ENCODE measurements around the gene FSD1.
"Not testable (repeated sequence)": the region's sequence is repeated elsewhere in the genome, so short reads cannot be mapped to it uniquely, and the experiment has no call there.

FSD1 gene

GRCh38 chr19:4313847-4314490, 9.6 kb downstream of the FSD1 start:
- in situ Hi-C loops (cut with MboI; ENCODE audit: low sequenced_read_pairs), result no loop called here

- in situ Hi-C loops (cut with MboI; ENCODE audit: low sequenced_read_pairs), result no loop called here
Observed at GRCh38 chr19:4316956-4317355, 12.6 kb downstream of the FSD1 start.

- in situ Hi-C loops (cut with MboI; ENCODE audit: low sequenced_read_pairs), result no loop called here
Observed at GRCh38 chr19:4318460-4318859, 14.1 kb downstream of the FSD1 start.

- in situ Hi-C loops (cut with MboI; ENCODE audit: low sequenced_read_pairs), result no loop called here
Observed at GRCh38 chr19:4319067-4319718, 14.8 kb downstream of the FSD1 start.

- in situ Hi-C loops (cut with MboI; ENCODE audit: low sequenced_read_pairs), result no loop called here
Observed at GRCh38 chr19:4320419-4320818, 16.0 kb downstream of the FSD1 start.

- in situ Hi-C loops (cut with MboI; ENCODE audit: low sequenced_read_pairs), result no loop called here
Observed at GRCh38 chr19:4322942-4323665, 18.7 kb downstream of the FSD1 start.

- in situ Hi-C loops (cut with MboI; ENCODE audit: low sequenced_read_pairs), result no loop called here
Observed at GRCh38 chr19:4323692-4324091, 19.3 kb downstream of the FSD1 start.

- in situ Hi-C loops (cut with MboI; ENCODE audit: low sequenced_read_pairs), result no loop called here
Observed at GRCh38 chr19:4324228-4324627, 19.8 kb downstream of the FSD1 start.

GRCh38 chr19:4326215-4326836, 21.9 kb downstream of the FSD1 start:
- in situ Hi-C loops (cut with MboI; ENCODE audit: low sequenced_read_pairs), result no loop called here

GRCh38 chr19:4326837-4327251, 22.4 kb downstream of the FSD1 start:
- in situ Hi-C loops (cut with MboI; ENCODE audit: low sequenced_read_pairs), result no loop called here

- in situ Hi-C loops (cut with MboI; ENCODE audit: low sequenced_read_pairs), result no loop called here
Observed at GRCh38 chr19:4327252-4327876, 23.0 kb downstream of the FSD1 start.

GRCh38 chr19:4327877-4328242, 23.5 kb downstream of the FSD1 start:
- in situ Hi-C loops (cut with MboI; ENCODE audit: low sequenced_read_pairs), result no loop called here

- in situ Hi-C loops (cut with MboI; ENCODE audit: low sequenced_read_pairs), result no loop called here
Observed at GRCh38 chr19:4328243-4328990, 24.0 kb downstream of the FSD1 start.

GRCh38 chr19:4328991-4329681, 24.7 kb downstream of the FSD1 start:
- in situ Hi-C loops (cut with MboI; ENCODE audit: low sequenced_read_pairs), result not testable (repeated sequence)

- in situ Hi-C loops (cut with MboI; ENCODE audit: low sequenced_read_pairs), result no loop called here
Observed at GRCh38 chr19:4329858-4330257, 25.5 kb downstream of the FSD1 start.

GRCh38 chr19:4334929-4335570, 30.7 kb downstream of the FSD1 start:
- in situ Hi-C loops (cut with MboI; ENCODE audit: low sequenced_read_pairs), result no loop called here

GRCh38 chr19:4337906-4338440, 33.6 kb downstream of the FSD1 start:
- in situ Hi-C loops (cut with MboI; ENCODE audit: low sequenced_read_pairs), result no loop called here

GRCh38 chr19:4338441-4339355, 34.3 kb downstream of the FSD1 start, which contains the start of gene STAP2:
STAP2 (minus strand) TSS chr19:4338827; CDS start chr19:4338753, 74 bp downstream.
- in situ Hi-C loops (cut with MboI; ENCODE audit: low sequenced_read_pairs), result no loop called here
